Fibroblast of gingiva (primary cell): ENCODE measurements around the gene SV2C.

ENCODE experiments used
- DNase-seq: peaks from one replicate; pipeline ENCODE4 v3.0.0-alpha.2; 2011; ENCODE audit warnings: low read depth

Gene SV2C

GRCh38 chr5:76104027-76104426, 20.8 kb downstream of the SV2C start:
- no peak for DNase-seq

- DNase-seq, result no peak
Measured at GRCh38 chr5:76106149-76106548, 23.0 kb downstream of the SV2C start.

- DNase-seq, result no peak
Measured at GRCh38 chr5:76111477-76112174, 28.4 kb downstream of the SV2C start.

GRCh38 chr5:76113103-76113502, 29.9 kb downstream of the SV2C start:
- DNase-seq, result no peak

GRCh38 chr5:76114179-76114851, 31.1 kb downstream of the SV2C start:
- no peak for DNase-seq

- no peak for DNase-seq
Measured at GRCh38 chr5:76125346-76125745, 42.2 kb downstream of the SV2C start.

- no peak for DNase-seq
Measured at GRCh38 chr5:76125888-76126287, 42.7 kb downstream of the SV2C start.

GRCh38 chr5:76134003-76134402, 50.8 kb downstream of the SV2C start:
- DNase-seq, result no peak

- no peak for DNase-seq
Measured at GRCh38 chr5:76134646-76135045, 51.5 kb downstream of the SV2C start.

GRCh38 chr5:76137887-76138542, 54.8 kb downstream of the SV2C start:
- DNase-seq, result no peak

GRCh38 chr5:76143884-76144283, 60.7 kb downstream of the SV2C start:
- no peak for DNase-seq

- DNase-seq, result no peak
Measured at GRCh38 chr5:76144513-76145274, 61.5 kb downstream of the SV2C start.

- DNase-seq, result no peak
Measured at GRCh38 chr5:76145945-76146344, 62.8 kb downstream of the SV2C start.

- DNase-seq, result no peak
Measured at GRCh38 chr5:76149636-76150035, 66.5 kb downstream of the SV2C start.

GRCh38 chr5:76152161-76152560, 69.0 kb downstream of the SV2C start:
- DNase-seq, result no peak

GRCh38 chr5:76152700-76153099, 69.5 kb downstream of the SV2C start:
- DNase-seq, result no peak

GRCh38 chr5:76153271-76153670, 70.1 kb downstream of the SV2C start:
- no peak for DNase-seq

- no peak for DNase-seq
Measured at GRCh38 chr5:76154009-76154690, 71.0 kb downstream of the SV2C start.

GRCh38 chr5:76155536-76155935, 72.4 kb downstream of the SV2C start:
- no peak for DNase-seq

GRCh38 chr5:76162335-76162734, 79.2 kb downstream of the SV2C start:
- no peak for DNase-seq

- DNase-seq, result no peak
Measured at GRCh38 chr5:76163111-76163628, 80.0 kb downstream of the SV2C start.

- DNase-seq, result no peak
Measured at GRCh38 chr5:76165029-76165428, 81.8 kb downstream of the SV2C start.
